ENCODE data around the gene EOLA1. TPM values are rescaled to one million over a fixed set of nuclear protein-coding genes. Genes with fewer than 3 reads are reported as not detected.

The EOLA1 gene
- total RNA-seq, 6 donors from 2014 or later, result 12.2 to 30.5 (median 17.2) TPM

GRCh38 chrX:149563359-149563758 lies 22.5 kb downstream of the EOLA1 start:
- Histone ChIP-seq H3K9me3 (no peaks in the 10 kb centered on the region), H3K27me3 (no peaks in the 10 kb centered on the region), H3K36me3 (no peaks in the 10 kb centered on the region), H3K27ac (no peak overlapping the region), H3K4me3 (no peak overlapping the region), H3K4me1 (no peaks in the 10 kb centered on the region)
- WGBS, 2 donors, result 86 to 94% methylated on average over 3 to 4 of the region's 4 CpGs
- DNase-seq (no peak), ATAC-seq (ENCODE audit: low FRiP score in 2 of 2) (no peak)
- TF ChIP-seq CTCF (IDR thresholded peaks at IDR 0.05), result no peak
- TF ChIP-seq EP300 (IDR thresholded peaks at IDR 0.05), result no peak
- TF ChIP-seq POLR2AphosphoS5 (IDR thresholded peaks at IDR 0.05), result no peak
- TF ChIP-seq POLR2A (IDR thresholded peaks at IDR 0.05), result no peak

- no peaks in the 10 kb centered on the region for H3K9me3 ChIP-seq
- H3K36me3 ChIP-seq, result no peaks in the 10 kb centered on the region
- H3K27me3 ChIP-seq, result no peaks in the 10 kb centered on the region
- ATAC-seq (ENCODE audit: low FRiP score in 2 of 2), result no peak
- no peak for TF ChIP-seq POLR2A (IDR thresholded peaks at IDR 0.05)
- no peak for TF ChIP-seq CTCF (IDR thresholded peaks at IDR 0.05)
- no peak for TF ChIP-seq POLR2AphosphoS5 (IDR thresholded peaks at IDR 0.05)
- no peak for TF ChIP-seq EP300 (IDR thresholded peaks at IDR 0.05)
- H3K4me1 ChIP-seq, result no peaks in the 10 kb centered on the region
- 74% methylated on average over 3 to 7 of the region's 7 CpGs for WGBS, 2 donors
- DNase-seq, result no peak
- no peak overlapping the region for H3K4me3 ChIP-seq
- H3K27ac ChIP-seq, result no peak overlapping the region
Observed at GRCh38 chrX:149567621-149568417, 27.0 kb downstream of the EOLA1 start.

- no peak for TF ChIP-seq POLR2AphosphoS5 (IDR thresholded peaks at IDR 0.05)
- no peak for TF ChIP-seq POLR2A (IDR thresholded peaks at IDR 0.05)
- TF ChIP-seq CTCF (IDR thresholded peaks at IDR 0.05), result no peak
- Histone ChIP-seq H3K4me3 (no peak overlapping the region), H3K27me3 (no peaks in the 10 kb centered on the region), H3K9me3 (no peaks in the 10 kb centered on the region), H3K27ac (no peak overlapping the region), H3K4me1 (no peaks in the 10 kb centered on the region), H3K36me3 (no peaks in the 10 kb centered on the region)
- 73 to 93% methylated on average over 5 of the region's 5 CpGs for WGBS, 2 donors
- no peak for ATAC-seq (ENCODE audit: low FRiP score in 2 of 2)
- no peak for DNase-seq
Observed at GRCh38 chrX:149568701-149569296, 28.0 kb downstream of the EOLA1 start.

- ATAC-seq (ENCODE audit: low FRiP score in 2 of 2) (no peak), DNase-seq (no peak)
- Histone ChIP-seq H3K9me3 (no peaks in the 10 kb centered on the region), H3K4me1 (no peaks in the 10 kb centered on the region), H3K27me3 (no peaks in the 10 kb centered on the region), H3K27ac (no peak overlapping the region), H3K36me3 (no peaks in the 10 kb centered on the region), H3K4me3 (no peak overlapping the region)
- TF ChIP-seq CTCF (IDR thresholded peaks at IDR 0.05) (no peak), EP300 (IDR thresholded peaks at IDR 0.05) (no peak), POLR2AphosphoS5 (IDR thresholded peaks at IDR 0.05) (no peak), POLR2A (IDR thresholded peaks at IDR 0.05) (no peak)
- 44 to 67% methylated on average over 1 to 2 of the region's 2 CpGs for WGBS, 2 donors
Observed at GRCh38 chrX:149569770-149570169, 29.0 kb downstream of the EOLA1 start.

All from upper lobe of left lung (tissue), 6 donors.